ENCODE data around the gene DUS1L.

Gene DUS1L

GRCh38 chr17:82055023-82055964, 10.3 kb downstream of the DUS1L start:
- DNase-seq, result no peak

DNA sequence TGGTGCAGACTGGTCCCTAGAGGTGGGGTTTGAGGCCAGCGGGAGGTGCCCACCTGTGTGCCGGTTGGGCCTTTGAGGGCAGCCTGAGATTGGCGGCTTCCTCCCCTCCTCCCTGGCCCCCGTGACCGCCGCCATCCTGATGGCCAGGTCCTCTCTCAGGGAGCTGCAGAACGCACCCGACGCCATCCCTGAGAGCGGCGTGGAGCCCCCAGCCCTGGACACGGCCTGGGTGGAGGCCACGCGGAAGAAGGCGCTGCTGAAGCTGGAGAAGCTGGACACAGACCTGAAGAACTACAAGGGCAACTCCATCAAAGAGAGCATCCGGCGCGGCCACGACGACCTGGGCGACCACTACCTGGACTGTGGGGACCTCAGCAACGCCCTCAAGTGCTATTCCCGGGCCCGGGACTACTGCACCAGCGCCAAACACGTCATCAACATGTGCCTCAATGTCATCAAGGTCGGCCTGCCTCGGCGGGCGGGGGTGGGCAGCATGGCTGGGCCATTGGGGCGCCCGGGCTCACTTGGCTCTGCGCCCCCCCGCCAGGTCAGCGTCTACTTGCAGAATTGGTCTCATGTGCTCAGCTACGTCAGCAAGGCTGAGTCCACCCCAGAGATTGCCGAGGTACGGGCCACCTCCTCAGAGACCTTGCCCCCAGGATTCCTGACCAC, 11.1 kb downstream of the DUS1L start:
- no peak for DNase-seq

GRCh38 chr17:82053556-82054263, 11.9 kb downstream of the DUS1L start:
- no peak for DNase-seq

DNA sequence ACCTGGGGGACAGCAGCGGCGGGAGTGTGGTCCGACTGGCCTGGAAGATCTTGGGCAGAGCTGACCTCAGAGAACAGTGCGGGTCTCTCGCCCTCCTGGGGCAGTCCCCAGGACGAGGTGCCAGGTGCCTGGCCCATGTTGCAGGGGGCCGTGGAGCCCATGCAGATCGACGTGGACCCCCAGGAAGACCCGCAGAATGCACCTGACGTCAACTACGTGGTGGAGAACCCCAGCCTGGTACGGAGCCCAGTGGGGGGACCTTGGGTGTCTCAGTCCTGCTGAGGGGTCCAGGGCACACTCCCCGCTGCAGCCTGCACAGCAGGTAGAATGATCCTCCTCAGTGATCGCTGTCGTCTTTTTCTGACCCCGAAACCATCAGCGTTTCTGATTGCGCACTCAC, 12.5 kb downstream of the DUS1L start:
- no peak for DNase-seq

- no peak for DNase-seq
These were observed 13.0 kb downstream of the DUS1L start for GRCh38 chr17:82052638-82053059.

DNA sequence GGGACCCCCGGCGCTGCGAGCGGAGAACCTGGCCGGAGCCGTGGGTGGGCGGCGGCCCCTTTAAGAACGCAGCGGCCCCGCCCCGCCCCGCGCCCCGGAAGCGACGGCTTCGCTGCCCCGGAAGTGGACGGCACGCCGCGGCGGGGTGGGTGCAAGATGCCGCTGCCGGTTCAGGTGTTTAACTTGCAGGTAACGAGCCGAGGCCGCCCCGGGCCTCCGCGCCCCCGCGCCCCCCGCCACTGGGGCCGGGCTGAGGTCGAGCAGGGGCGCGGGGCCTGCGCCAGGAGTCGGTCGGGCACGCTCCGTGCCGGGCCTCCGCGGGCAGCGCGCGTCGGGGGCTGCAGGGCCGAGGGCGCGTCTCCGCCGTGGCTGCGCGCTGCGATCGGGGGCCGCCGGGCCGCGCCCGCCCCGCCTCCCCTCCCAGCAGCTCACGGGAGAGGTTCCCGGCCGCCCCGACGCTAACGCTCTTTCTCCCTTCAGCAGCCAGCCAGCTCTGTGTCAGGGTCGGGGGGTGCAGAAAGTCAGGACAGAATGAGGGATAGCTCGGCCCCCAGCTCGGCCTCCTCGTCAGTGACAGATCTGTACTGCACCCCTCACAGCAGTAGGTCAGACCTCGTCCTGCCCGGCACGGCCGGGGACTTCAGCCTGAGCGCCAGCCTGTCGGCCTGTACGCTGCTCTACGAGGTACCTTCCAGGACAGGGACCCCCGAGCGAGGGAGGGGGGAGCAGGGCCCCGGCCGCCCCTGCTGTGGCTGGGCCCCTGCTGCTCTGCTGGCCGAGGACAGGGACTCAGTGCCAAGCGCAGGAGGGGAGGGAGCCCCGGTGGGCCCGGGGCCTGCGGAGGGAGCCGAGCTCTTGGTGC, 13.6 kb downstream of the DUS1L start, which contains the start of the genes GPS1 and RFNG:
TSS of gene GPS1 (plus strand) at position 123 of the 862 bp plus-strand sequence. CDS start at position 157, 34 bp downstream.
TSS of gene RFNG (minus strand) at position 36 of the 862 bp plus-strand sequence. CDS start 45 bp downstream, outside the sequence.
- peak; percentile 66 for DNase-seq

DNA sequence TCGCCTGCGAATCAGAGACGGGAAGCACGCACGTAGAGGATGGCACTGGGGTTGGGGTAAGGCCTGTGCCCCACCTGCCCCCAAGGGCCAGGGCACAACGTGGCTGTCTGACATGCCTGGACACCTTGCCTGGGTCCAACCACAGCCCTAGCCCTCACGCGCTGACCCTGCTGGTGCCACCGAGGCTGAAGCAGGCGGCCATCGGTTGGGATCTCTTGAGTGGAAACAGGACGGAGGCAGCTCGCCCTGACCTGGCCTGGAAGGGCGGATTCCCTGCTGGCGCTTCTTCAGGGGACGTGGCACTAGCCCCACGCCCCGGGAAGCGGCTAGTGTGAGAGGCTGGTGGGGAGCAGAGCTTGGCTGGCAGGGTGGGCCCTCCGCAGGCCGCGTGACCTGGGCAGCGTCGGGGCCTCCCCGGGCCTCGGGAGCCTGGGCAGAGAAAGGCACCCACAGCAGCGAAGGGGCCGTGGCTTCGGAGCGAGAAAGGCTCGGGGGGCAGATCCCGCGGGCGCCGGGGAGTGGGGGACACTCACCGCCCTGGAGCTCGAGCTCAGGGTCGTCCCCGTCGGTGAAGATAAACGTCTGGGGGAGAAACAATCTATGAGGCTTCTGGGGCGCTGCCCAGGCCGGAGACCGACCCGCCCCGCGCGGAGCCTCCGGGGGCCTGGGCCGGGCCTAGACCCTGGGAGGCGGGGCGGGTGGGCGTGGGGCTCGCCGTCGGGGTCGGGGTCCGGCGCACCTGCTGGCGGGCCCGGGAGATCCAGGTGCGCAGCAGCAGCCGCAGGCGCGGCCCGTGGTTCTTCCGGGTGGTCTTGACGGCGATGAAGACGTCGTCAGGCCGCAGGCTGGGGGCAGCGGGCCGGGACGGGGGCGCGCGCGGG, 14.6 kb downstream of the DUS1L start:
- DNase-seq, result no peak

GRCh38 chr17:82050152-82050760, 15.3 kb downstream of the DUS1L start:
- no peak for DNase-seq

DNA sequence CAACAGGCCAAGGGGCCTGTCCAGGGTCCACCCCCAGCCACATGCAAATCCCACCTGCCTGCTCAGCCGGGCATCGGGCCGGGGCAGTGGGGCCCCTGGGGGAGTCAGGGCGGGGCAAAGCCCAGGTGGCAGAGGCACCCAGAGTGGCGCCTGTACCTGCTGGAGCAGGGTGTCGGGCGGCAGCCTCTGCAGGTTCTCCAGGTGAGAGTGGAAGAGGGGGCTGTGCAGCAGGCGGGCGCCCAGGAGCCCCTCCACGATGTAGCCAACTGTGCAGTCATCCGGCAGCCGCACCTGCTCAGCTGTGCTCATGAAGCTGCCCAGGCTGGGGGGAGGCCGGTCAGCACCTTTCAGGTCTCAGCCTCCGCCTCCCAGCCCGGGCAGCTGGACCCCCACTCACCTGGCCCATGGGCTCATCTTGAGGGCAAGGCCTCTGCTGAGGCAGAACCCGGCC, 16.1 kb downstream of the DUS1L start:
- DNase-seq, result no peak

GRCh38 chr17:82049106-82049505, 16.5 kb downstream of the DUS1L start:
- DNase-seq, result no peak

DNA sequence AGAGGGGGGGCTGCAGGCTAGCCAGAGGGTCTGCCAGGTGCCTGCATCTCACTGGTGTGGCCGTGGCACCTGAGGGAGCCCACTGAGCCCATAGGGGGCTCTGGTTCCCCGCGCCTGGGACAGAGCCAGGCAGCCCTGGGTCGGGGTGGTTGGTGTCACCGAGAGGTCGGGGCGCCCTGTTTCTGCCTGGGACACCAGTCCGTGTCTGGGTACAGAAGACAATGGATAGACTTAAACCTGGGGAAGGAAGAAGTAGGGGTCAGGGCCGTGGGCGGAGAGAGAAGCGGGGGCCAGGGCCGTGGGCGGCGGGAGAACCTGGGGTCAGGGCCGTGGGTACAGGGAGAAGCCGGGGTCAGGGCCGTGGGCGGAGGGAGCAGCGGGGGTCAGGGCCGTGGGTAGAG, 17.0 kb downstream of the DUS1L start:
- no peak for DNase-seq

- no peak for DNase-seq
These were observed 17.6 kb downstream of the DUS1L start for GRCh38 chr17:82047914-82048570.

- no peak for DNase-seq
These were observed 18.2 kb downstream of the DUS1L start for GRCh38 chr17:82047379-82047778.

GRCh38 chr17:82046903-82047302, 18.7 kb downstream of the DUS1L start:
- DNase-seq, result no peak

GRCh38 chr17:82045936-82046484, 19.6 kb downstream of the DUS1L start:
- DNase-seq, result no peak

DNA sequence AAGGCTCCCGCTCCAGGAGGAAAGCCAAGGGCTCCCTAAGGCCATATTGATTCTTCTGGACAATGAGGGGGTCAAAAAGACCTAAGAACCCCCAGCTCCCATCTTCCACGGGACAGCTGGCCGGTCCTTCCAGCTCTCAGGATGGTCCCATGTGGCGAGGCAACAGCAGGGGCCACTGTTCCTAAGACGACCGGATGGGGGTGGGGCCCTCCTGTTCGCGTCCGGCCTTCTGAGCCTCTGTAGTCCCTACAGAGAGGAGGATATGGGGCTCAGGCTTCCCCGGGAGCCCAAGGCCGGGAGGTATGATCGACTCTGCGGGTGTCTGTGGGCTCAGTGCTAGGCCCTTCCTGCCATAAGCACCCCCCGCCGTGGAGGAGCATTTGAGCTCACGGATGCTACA, 22.1 kb downstream of the DUS1L start:
- DNase-seq, result no peak

DNA sequence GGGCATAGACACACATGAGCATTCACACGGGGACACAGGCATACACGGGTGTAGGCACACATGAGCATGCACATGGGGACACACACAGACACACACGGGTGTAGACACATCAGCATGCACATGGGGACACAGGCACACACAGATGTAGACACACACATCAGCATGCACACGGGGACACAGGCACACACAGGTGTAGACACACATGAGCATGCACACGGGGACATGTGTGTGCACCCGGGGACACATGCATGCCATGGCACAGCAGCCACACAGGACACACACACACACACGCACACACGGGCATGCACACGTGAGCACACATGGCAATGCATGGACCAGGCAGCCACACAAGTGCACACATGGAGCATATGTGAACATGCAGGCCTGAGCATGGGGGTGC, 23.0 kb downstream of the DUS1L start:
- DNase-seq, result no peak

DNA sequence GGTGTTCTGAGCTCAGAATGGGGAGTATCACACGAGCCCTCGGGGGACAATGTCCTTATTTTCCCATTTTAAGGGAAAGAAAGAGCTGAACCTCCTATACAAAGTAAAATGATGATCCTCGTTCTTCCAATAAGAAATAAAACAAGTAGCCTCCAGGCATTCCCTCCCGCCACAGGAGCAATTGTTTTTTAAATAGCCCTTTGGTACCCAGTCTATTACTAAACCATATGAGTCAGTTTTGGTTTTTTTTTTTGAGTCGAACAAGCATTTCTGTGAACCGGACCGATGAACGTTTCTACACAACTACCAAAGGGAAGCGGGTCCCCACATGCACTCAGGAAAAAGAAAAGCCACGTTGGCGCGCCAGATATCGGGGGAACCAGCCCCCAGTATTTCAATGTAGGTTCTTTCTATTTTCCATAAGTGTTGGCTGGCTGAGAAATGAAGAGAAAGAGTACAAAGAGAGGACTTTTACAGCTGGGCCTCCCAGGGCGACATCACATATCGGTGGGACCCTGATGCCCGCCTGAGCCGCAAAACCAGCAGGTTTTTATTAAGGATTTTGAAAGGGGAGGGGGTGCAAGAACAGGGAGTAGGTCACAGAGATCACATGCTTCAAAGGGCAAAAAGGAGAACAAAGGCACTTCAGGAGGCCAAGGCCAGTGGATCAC, 24.3 kb downstream of the DUS1L start:
- DNase-seq, result no peak

GRCh38 chr17:82039695-82040299, 25.8 kb downstream of the DUS1L start:
- no peak for DNase-seq

Measured in NCI-H510A treated with DMSO at 0.1 percent for 48 hours (cell line).